ENCODE results near the gene APOA1. TPM values are rescaled to one million over a fixed set of nuclear protein-coding genes. Genes with fewer than 3 reads are reported as not detected.

The APOA1 gene
- total and polyA plus RNA-seq, 2 donors (not counting 1 experiment from before 2014, with no cell fraction given) = 0.46 TPM; not detected in 1

GRCh38 chr11:116791002-116791812 is 46.2 kb downstream of the APOA1 start:
- Histone ChIP-seq H4K20me1 (ENCODE audit: control insufficient read depth, insufficient read depth, low read length, poor library complexity, severe bottlenecking) (no peaks in the 10 kb centered on the region), H3K27me3 (replicated peaks in 1 of 4; ENCODE audit: control extremely low read depth in 1 of 4, control insufficient read depth in 3 of 4, insufficient read depth in 4 of 4, low read length in 3 of 4) (peaks cover 0 to 10% (median 0%) of the 10 kb centered on the region in 4 experiments), H3K4me1 (ENCODE audit: control insufficient read depth in 2 of 2, insufficient read depth in 2 of 2, low read length in 2 of 2) (peaks cover 22 to 28% of the 10 kb centered on the region in 2 donors), H3K27ac (ENCODE audit: low read length in 2 of 2) (no peak overlapping the region), H3K9ac (ENCODE audit: low read length) (no peak overlapping the region), H2AFZ (ENCODE audit: insufficient read depth, low read depth, low read length, poor library complexity, severe bottlenecking) (peak overlapping the region; percentile 54), H3K4me3 (ENCODE audit: control extremely low read depth in 1 of 5, extremely low read depth in 1 of 5, insufficient read depth in 1 of 5, low read depth in 2 of 5, low read length in 4 of 5) (no peak overlapping the region), H3K79me2 (ENCODE audit: control insufficient read depth, insufficient read depth, low read length) (peaks cover 23% of the 10 kb centered on the region), H3K9me3 (ENCODE audit: control extremely low read depth in 1 of 3, control insufficient read depth in 2 of 3, insufficient read depth in 1 of 3, low read length in 2 of 3) (no peaks in the 10 kb centered on the region), H3K36me3 (replicated peaks in 1 of 2; ENCODE audit: control extremely low read depth in 1 of 2, control insufficient read depth in 1 of 2, extremely low read depth in 1 of 2, insufficient read depth in 2 of 2, low read length in 1 of 2) (peaks cover 0 to 6% of the 10 kb centered on the region in 2 experiments), H3K4me2 (replicated peaks; ENCODE audit: low read depth, low read length, poor library complexity, severe bottlenecking) (peak overlapping the region; percentile 46)
- TF ChIP-seq, protein P1, sequence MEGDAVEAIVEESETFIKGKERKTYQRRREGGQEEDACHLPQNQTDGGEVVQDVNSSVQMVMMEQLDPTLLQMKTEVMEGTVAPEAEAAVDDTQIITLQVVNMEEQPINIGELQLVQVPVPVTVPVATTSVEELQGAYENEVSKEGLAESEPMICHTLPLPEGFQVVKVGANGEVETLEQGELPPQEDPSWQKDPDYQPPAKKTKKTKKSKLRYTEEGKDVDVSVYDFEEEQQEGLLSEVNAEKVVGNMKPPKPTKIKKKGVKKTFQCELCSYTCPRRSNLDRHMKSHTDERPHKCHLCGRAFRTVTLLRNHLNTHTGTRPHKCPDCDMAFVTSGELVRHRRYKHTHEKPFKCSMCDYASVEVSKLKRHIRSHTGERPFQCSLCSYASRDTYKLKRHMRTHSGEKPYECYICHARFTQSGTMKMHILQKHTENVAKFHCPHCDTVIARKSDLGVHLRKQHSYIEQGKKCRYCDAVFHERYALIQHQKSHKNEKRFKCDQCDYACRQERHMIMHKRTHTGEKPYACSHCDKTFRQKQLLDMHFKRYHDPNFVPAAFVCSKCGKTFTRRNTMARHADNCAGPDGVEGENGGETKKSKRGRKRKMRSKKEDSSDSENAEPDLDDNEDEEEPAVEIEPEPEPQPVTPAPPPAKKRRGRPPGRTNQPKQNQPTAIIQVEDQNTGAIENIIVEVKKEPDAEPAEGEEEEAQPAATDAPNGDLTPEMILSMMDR (IDR thresholded peaks at IDR 0.05) = peak; percentile 80
- TF ChIP-seq EZH2 (IDR thresholded peaks at IDR 0.05; ENCODE audit: borderline replicate concordance, insufficient read depth, low read depth, low read length, poor library complexity, severe bottlenecking) = no peak
- H3K27ac Mint-ChIP-seq = no peak overlapping the region
- intact Hi-C loops (cut with micrococcal nuclease) = loop anchor here (1.0 to 10.0 kb wide), 2 partner anchors 45 to 84 kb away; no protein-coding TSS in a partner anchor
- peak; percentile 73 for DNase-seq
- peak overlapping the region; percentile 41 for H3K4me3 Mint-ChIP-seq
- H3K27me3 Mint-ChIP-seq = peaks cover 7% of the 10 kb centered on the region
- no peaks in the 10 kb centered on the region for H3K9me3 Mint-ChIP-seq (ENCODE audit: insufficient read depth)
- ChIA-PET CTCF (interaction anchor here (0.6 to 7.1 kb wide), 19 partner anchors 9 to 440 kb away, joined by 3 to 80 read pairs (median 5); partner anchors contain the start of genes APOA1, PCSK7 and SIDT2), POLR2A (no interaction called here)
- WGBS (ENCODE audit: insufficient coverage) = 34% methylated on average over 29 of the region's 31 CpGs
- peaks cover 29% of the 10 kb centered on the region for H3K4me1 Mint-ChIP-seq
- peak; percentile 54 for ATAC-seq (ENCODE audit: low read depth)
